ENCODE results near the gene HCN1. TPM values are rescaled to one million over a fixed set of nuclear protein-coding genes. Genes with fewer than 3 reads are reported as not detected.
"Not testable (repeated sequence)": the region's sequence is repeated elsewhere in the genome, so short reads cannot be mapped to it uniquely, and the experiment has no call there.

The HCN1 gene
- total RNA-seq, 4 donors from 2014 or later = 0.13 TPM; not detected in 3

- Histone ChIP-seq H3K4me3 (no peak overlapping the region), H3K9me3 (no peaks in the 10 kb centered on the region), H3K4me1 (no peaks in the 10 kb centered on the region), H3K27ac (no peak overlapping the region), H3K27me3 (no peaks in the 10 kb centered on the region), H3K36me3 (no peaks in the 10 kb centered on the region)
- no peak for DNase-seq (ENCODE audit: low spot score in 2 of 2)
- 85% methylated on average over 2 of the region's 2 CpGs for WGBS
- TF ChIP-seq POLR2A (IDR thresholded peaks at IDR 0.05) = no peak
- no peak for TF ChIP-seq EP300 (IDR thresholded peaks at IDR 0.05)
- TF ChIP-seq CTCF (IDR thresholded peaks at IDR 0.05) = no peak
- TF ChIP-seq POLR2AphosphoS5 (IDR thresholded peaks at IDR 0.05) = no peak
Observed at GRCh38 chr5:45604092-45604491, 92.1 kb downstream of the HCN1 start.

DNA sequence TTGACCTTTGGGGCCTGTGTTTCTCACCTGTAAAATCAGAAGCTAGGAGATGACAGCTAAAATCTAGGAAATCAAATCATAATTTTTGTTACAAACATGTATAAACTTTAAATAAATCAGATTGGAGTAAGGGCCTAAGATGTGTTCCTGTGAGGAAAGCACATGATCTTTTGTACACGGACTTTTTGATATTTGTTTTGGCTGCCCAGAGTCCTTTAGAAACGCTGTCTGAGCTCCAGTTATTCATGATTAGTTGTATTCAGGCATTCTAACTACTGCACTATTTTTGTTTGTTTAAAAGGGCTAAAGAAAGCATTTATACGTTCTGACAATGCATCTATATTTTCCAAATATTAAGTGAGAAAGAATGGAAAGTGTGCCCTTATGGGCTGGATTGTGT is 94.8 kb downstream of the HCN1 start:
- no peaks in the 10 kb centered on the region for H3K36me3 ChIP-seq
- H3K4me3 ChIP-seq = no peak overlapping the region
- no peaks in the 10 kb centered on the region for H3K27me3 ChIP-seq
- no peak for TF ChIP-seq CTCF (IDR thresholded peaks at IDR 0.05)
- TF ChIP-seq EP300 (IDR thresholded peaks at IDR 0.05) = no peak
- no peak for TF ChIP-seq POLR2AphosphoS5 (IDR thresholded peaks at IDR 0.05)
- no peak for TF ChIP-seq POLR2A (IDR thresholded peaks at IDR 0.05)
- H3K27ac ChIP-seq = no peak overlapping the region
- 74% methylated on average over 3 of the region's 3 CpGs for WGBS
- H3K4me1 ChIP-seq = no peaks in the 10 kb centered on the region
- DNase-seq (ENCODE audit: low spot score in 2 of 2) = no peak
- H3K9me3 ChIP-seq = no peaks in the 10 kb centered on the region

DNA sequence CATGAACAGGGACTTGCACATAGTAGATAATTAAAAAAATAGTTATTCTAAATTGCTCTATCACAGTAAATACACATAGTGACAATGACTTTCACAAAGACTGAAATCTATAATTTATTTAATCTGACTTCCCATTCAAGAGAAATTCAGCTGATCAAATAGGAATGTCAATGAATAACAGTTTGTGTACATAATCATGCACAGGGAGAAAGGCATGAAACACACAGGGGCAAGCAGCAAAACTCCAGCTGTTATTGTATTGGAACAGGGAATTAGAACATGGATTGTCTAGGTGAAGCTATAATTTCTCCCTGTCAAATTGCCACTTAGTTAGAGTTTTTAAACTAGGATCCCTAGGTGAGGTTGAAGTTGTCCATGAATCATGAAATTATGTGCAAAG is 99.9 kb downstream of the HCN1 start:
- no peaks in the 10 kb centered on the region for H3K9me3 ChIP-seq
- DNase-seq (ENCODE audit: low spot score in 2 of 2) = no peak
- H3K27ac ChIP-seq = no peak overlapping the region
- no peaks in the 10 kb centered on the region for H3K27me3 ChIP-seq
- H3K4me3 ChIP-seq = no peak overlapping the region
- TF ChIP-seq POLR2AphosphoS5 (IDR thresholded peaks at IDR 0.05) (no peak), POLR2A (IDR thresholded peaks at IDR 0.05) (no peak), CTCF (IDR thresholded peaks at IDR 0.05) (no peak), EP300 (IDR thresholded peaks at IDR 0.05) (no peak)
- no peaks in the 10 kb centered on the region for H3K4me1 ChIP-seq
- no peaks in the 10 kb centered on the region for H3K36me3 ChIP-seq

DNA sequence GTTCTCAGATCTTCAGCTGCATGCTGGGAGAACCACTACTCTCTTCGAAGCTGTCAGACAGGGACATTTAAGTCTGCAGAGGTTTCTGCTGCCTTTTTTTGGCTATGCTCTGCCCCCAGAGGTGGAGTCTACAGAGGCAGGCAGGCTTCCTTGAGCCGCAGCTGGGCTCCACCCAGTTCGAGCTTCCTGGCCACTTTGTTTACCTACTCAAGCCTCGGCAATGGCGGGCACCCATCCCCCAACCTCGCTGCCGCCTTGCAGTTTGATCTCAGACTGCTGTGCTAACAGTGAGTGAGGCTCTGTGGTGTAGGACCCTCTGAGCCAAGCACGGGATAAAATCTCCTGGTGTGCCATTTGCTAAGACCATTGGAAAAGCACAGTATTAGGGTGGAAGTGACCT is 110.2 kb downstream of the HCN1 start:
- not testable (repeated sequence) for DNase-seq (ENCODE audit: low spot score in 2 of 2); H3K27ac ChIP-seq; H3K36me3 ChIP-seq; H3K4me3 ChIP-seq; H3K4me1 ChIP-seq; H3K9me3 ChIP-seq; H3K27me3 ChIP-seq
- 100% methylated on average over 2 of the region's 8 CpGs for WGBS

- Histone ChIP-seq H3K27me3 (no peaks in the 10 kb centered on the region), H3K4me3 (no peak overlapping the region), H3K4me1 (no peaks in the 10 kb centered on the region), H3K36me3 (no peaks in the 10 kb centered on the region), H3K27ac (no peak overlapping the region), H3K9me3 (no peaks in the 10 kb centered on the region)
- DNase-seq (ENCODE audit: low spot score in 2 of 2) = no peak
- WGBS = 45% methylated on average over 2 of the region's 2 CpGs
- TF ChIP-seq POLR2A (IDR thresholded peaks at IDR 0.05) (no peak), CTCF (IDR thresholded peaks at IDR 0.05) (no peak), EP300 (IDR thresholded peaks at IDR 0.05) (no peak), POLR2AphosphoS5 (IDR thresholded peaks at IDR 0.05) (no peak)
Observed at GRCh38 chr5:45578270-45578669, 117.9 kb downstream of the HCN1 start.

GRCh38 chr5:45568813-45569212 is 127.4 kb downstream of the HCN1 start:
- H3K27ac ChIP-seq = no peak overlapping the region
- WGBS = 11% methylated on average over 1 of the region's 1 CpG
- H3K4me1 ChIP-seq = no peaks in the 10 kb centered on the region
- no peaks in the 10 kb centered on the region for H3K27me3 ChIP-seq
- no peaks in the 10 kb centered on the region for H3K36me3 ChIP-seq
- TF ChIP-seq POLR2AphosphoS5 (IDR thresholded peaks at IDR 0.05) (no peak), CTCF (IDR thresholded peaks at IDR 0.05) (no peak), EP300 (IDR thresholded peaks at IDR 0.05) (no peak), POLR2A (IDR thresholded peaks at IDR 0.05) (no peak)
- no peak overlapping the region for H3K4me3 ChIP-seq
- no peaks in the 10 kb centered on the region for H3K9me3 ChIP-seq
- DNase-seq (ENCODE audit: low spot score in 2 of 2) = no peak

Data from suprapubic skin (tissue), 4 donors.